Prostate gland (tissue), 2 donors: ENCODE measurements around the gene KANSL1. TPM values are rescaled to one million over a fixed set of nuclear protein-coding genes. Genes with fewer than 3 reads are reported as not detected.

ENCODE experiments used
- DNase-seq: peaks from one replicate; pipeline ENCODE4 v3.0.0-alpha.2; 2019; ENCODE audit warnings: low spot score
- H3K27ac ChIP-seq, 2 donors: fragments of 200-600 bp; sonication (generic); 2 replicates each; pipeline ENCODE4 v1.5.1; 2017 to 2019
- H3K27me3 ChIP-seq: fragments of 200-600 bp; sonication (generic); replicated peaks from 2 replicates; pipeline ENCODE4 v1.5.1; 2019; ENCODE audit not compliant: insufficient read depth
- H3K36me3 ChIP-seq, 2 donors: fragments of 200-600 bp; sonication (generic); 1 replicate in 1 of 2; 2 replicates in 1 of 2; pipeline versions ENCODE4 v1.5.1 to v1.8.1; 2017 to 2019
- H3K4me1 ChIP-seq: fragments of 200-600 bp; sonication (generic); replicated peaks from 2 replicates; pipeline ENCODE4 v1.5.1; 2019
- H3K4me3 ChIP-seq, 2 donors: fragments of 200-600 bp; sonication (generic); 2 replicates each; pipeline ENCODE4 v1.5.1; 2017 to 2019
- H3K9me3 ChIP-seq: fragments of 200-600 bp; sonication (generic); 2 replicates; pipeline ENCODE4 v1.5.1; 2017
- POLR2A ChIP-seq: fragments of 450-650 bp; IDR thresholded peaks from one replicate; pipeline ENCODE4 v1.6.1; 2016; ENCODE audit warnings: antibody characterized with exemption, mild to moderate bottlenecking
- POLR2AphosphoS5 ChIP-seq: sonication (generic); formaldehyde crosslinking; IDR thresholded peaks from one replicate; pipeline ENCODE4 v1.6.1; 2017; ENCODE audit warnings: antibody characterized with exemption
- WGBS: methylation state at CpG from one replicate; pipeline ENCODE4 v1.1.5; 2018; 5-methylcytosine and 5-hydroxymethylcytosine counted together
- intact Hi-C: fragments of 100-400 bp; cut with DNase I; formaldehyde crosslinking; loops from one replicate; pipeline ENCODE4 v1.14.2; 2022
- total RNA-seq, 2 donors: library from RNA; depleted of rRNA; stranded (reverse); fragments of >200 nt; gene quantifications; one replicate each; pipeline ENCODE4 v1.1.0, GENCODE V29; 2016
- TF ChIP-seq, protein P1 (sequence below), 4 experiments: fragments of 200-600 bp in 2 of 4; fragments of 450-650 bp in 2 of 4; sonication (generic) in 2 of 4; IDR thresholded peaks; 1 replicate in 3 of 4; 2 replicates in 1 of 4; pipeline ENCODE4 v1.5.1; 2016 to 2019; ENCODE audit warnings: antibody characterized with exemption in 4 of 4, mild to moderate bottlenecking in 2 of 4, moderate library complexity in 2 of 4

KANSL1 gene
- total RNA-seq, 2 donors from 2014 or later = 60.4 to 109 TPM

DNA sequence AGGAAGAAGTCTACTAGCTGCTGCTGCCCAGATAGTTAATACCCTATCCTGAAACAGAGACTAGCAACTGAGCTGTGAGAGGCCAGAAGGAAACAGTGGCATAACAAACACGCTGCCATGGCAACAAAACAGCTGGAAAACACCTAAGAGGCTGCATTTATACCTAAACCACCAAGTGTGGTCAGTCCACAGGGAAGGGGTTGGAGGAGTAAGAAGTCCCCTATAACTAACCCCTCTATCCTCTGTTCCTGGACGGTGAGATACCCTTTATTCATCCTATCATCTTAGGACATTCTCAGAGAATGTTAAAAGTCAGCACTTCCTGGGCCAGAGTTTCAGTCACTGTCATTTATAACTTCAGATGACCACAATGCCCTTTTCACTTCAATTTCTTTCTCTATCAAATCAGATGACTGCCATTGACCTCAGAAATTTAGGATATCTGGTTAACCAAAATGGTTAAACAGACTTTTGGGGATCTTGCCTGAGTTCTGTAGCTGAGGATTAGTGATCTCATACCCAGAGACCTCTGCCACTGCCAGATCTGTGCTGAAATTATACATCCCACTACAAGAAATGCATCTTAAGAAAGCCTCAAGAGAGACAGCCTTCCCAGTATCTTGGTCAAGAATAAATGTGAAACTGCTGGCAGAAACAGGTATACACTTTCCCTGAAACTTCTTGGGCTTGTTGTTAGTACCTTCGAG is 158.0 kb downstream of the KANSL1 start:
- TF ChIP-seq, protein P1, sequence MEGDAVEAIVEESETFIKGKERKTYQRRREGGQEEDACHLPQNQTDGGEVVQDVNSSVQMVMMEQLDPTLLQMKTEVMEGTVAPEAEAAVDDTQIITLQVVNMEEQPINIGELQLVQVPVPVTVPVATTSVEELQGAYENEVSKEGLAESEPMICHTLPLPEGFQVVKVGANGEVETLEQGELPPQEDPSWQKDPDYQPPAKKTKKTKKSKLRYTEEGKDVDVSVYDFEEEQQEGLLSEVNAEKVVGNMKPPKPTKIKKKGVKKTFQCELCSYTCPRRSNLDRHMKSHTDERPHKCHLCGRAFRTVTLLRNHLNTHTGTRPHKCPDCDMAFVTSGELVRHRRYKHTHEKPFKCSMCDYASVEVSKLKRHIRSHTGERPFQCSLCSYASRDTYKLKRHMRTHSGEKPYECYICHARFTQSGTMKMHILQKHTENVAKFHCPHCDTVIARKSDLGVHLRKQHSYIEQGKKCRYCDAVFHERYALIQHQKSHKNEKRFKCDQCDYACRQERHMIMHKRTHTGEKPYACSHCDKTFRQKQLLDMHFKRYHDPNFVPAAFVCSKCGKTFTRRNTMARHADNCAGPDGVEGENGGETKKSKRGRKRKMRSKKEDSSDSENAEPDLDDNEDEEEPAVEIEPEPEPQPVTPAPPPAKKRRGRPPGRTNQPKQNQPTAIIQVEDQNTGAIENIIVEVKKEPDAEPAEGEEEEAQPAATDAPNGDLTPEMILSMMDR (IDR thresholded peaks at IDR 0.05) = no peak
- no peak for TF ChIP-seq POLR2AphosphoS5
- TF ChIP-seq POLR2A = no peak
- H3K9me3 ChIP-seq = no peaks in the 10 kb centered on the region
- intact Hi-C loops = loop anchor here (5.0 kb wide), 1 partner anchor 177 kb away; no protein-coding TSS in a partner anchor
- H3K36me3 ChIP-seq = peaks cover 14 to 33% of the 10 kb centered on the region in 2 donors
- 87% methylated on average over 3 of the region's 3 CpGs for WGBS
- no peak for DNase-seq
- H3K27me3 ChIP-seq = no peaks in the 10 kb centered on the region
- no peak overlapping the region for H3K4me3 ChIP-seq
- no peak overlapping the region for H3K27ac ChIP-seq
- peaks cover 3% of the 10 kb centered on the region for H3K4me1 ChIP-seq

DNA sequence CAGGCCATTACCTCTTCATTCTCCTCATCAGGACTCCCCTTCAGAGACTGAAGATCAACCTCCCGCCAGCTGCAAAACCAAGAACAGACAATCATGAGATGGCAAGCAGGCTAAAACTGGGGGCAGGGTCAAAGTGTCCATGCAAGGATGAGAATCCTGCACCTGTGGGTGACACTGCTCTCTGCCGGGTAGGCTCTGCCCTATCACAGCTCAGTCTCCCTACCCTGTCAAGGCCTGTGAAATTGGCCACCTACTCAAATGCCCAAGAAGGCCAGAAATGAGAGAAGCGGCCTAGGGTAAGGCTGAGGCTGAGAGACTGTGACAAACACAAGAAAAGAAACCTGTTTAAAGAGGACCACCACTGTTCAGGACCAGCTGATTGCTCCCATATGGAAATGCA is 159.8 kb downstream of the KANSL1 start:
- peaks cover 14 to 23% of the 10 kb centered on the region in 2 donors for H3K36me3 ChIP-seq
- no peak overlapping the region for H3K27ac ChIP-seq
- no peak for TF ChIP-seq POLR2AphosphoS5
- WGBS = 98% methylated on average over 3 of the region's 3 CpGs
- no peak overlapping the region for H3K4me3 ChIP-seq
- intact Hi-C loops = no loop called here
- no peak for DNase-seq
- no peaks in the 10 kb centered on the region for H3K9me3 ChIP-seq
- no peaks in the 10 kb centered on the region for H3K4me1 ChIP-seq
- H3K27me3 ChIP-seq = no peaks in the 10 kb centered on the region

DNA sequence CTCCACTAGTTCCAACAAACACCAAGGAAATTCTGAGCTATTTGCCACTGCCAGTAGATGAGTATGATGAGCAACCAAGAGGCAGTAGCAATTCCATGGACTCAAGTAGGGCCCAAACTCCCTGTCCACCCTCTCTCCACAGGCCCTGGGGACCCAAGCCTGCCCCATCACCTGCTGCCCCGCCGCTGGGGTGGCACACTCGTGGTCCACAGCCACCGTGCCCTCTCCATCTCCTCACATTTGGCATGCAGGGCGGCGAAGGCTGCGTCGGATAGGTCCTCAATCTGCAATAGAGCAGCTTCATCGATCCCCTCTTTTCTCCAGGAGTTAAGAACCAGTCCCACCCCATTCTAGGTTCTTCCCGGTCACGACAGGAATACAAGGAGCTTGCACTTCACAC is 160.3 kb downstream of the KANSL1 start:
- no peak overlapping the region for H3K4me3 ChIP-seq
- H3K27ac ChIP-seq = no peak overlapping the region
- H3K4me1 ChIP-seq = no peaks in the 10 kb centered on the region
- peaks cover 14 to 19% of the 10 kb centered on the region in 2 donors for H3K36me3 ChIP-seq
- WGBS = 95% methylated on average over 11 of the region's 11 CpGs
- TF ChIP-seq POLR2AphosphoS5 = no peak
- TF ChIP-seq, protein P1 (IDR thresholded peaks at IDR 0.05) = no peak
- TF ChIP-seq POLR2A = no peak
- no peaks in the 10 kb centered on the region for H3K27me3 ChIP-seq
- no peaks in the 10 kb centered on the region for H3K9me3 ChIP-seq
- no peak for DNase-seq
- intact Hi-C loops = no loop called here

DNA sequence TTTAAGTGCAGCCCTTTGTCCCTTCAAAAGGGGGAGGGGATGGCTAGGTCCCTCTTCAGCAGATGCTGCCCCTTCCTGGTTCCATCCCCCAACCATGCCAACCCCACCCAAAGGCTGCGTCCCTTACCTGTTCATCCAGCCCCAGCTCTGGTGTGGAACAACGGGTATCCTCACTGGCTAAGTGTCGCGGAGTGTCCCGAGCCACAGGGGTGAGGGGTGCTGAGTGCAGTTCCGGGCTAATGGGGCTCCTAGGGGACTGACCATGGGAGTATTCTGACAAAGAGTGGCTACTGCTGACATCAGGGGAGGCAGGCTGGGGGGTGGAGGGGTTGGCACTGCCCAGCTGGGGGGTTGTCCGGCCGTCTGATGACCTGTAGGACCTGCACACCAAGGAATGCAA is 161.3 kb downstream of the KANSL1 start:
- DNase-seq = no peak
- Histone ChIP-seq H3K9me3 (no peaks in the 10 kb centered on the region), H3K27me3 (no peaks in the 10 kb centered on the region), H3K36me3 (peaks cover 14 to 17% of the 10 kb centered on the region in 2 donors), H3K4me1 (no peaks in the 10 kb centered on the region), H3K4me3 (no peak overlapping the region), H3K27ac (no peak overlapping the region)
- intact Hi-C loops = no loop called here
- no peak for TF ChIP-seq POLR2A
- TF ChIP-seq, protein P1 (IDR thresholded peaks at IDR 0.05) = no peak
- no peak for TF ChIP-seq POLR2AphosphoS5
- WGBS = 95% methylated on average over 8 of the region's 8 CpGs

DNA sequence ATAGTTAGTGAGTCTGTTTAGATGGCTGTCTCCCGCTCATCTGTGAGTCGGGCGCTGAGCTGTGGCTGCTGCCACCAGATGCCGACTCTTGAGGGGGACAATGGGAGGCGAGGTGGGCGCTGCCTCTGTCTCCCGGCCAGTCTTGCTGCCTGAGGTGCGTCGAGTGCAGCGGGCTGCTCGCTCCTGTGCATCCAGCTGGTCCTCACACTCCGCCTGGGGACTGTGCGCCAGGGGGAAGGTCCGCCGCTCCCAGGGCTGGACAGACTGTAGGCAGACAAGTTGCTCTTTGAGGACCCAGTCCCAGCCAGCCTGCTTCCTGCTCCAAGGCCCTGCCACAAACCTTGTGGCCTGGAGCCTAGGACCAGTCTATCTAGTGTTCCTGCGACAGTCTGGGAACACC is 161.8 kb downstream of the KANSL1 start:
- TF ChIP-seq, protein P1 (IDR thresholded peaks at IDR 0.05) = no peak
- TF ChIP-seq POLR2AphosphoS5 = no peak
- no peak for TF ChIP-seq POLR2A
- no peak for DNase-seq
- Histone ChIP-seq H3K4me3 (no peak overlapping the region), H3K27ac (no peak overlapping the region), H3K36me3 (peaks cover 14 to 17% of the 10 kb centered on the region in 2 donors), H3K4me1 (no peaks in the 10 kb centered on the region), H3K27me3 (no peaks in the 10 kb centered on the region), H3K9me3 (no peaks in the 10 kb centered on the region)
- intact Hi-C loops = no loop called here
- WGBS = 90% methylated on average over 16 of the region's 16 CpGs
